Vagina (tissue), 2 donors: Measurements from ENCODE around the gene ARHGAP33.

Source experiments
- CTCF ChIP-seq, 3 experiments: fragments of 450-650 bp in 2 of 3; fragments of 200-600 bp in 1 of 3; sonication (generic) in 1 of 3; IDR thresholded peaks; one replicate each; pipeline ENCODE4 v1.5.1; 2017 to 2019; ENCODE audit warnings: antibody characterized with exemption in 3 of 3, mild to moderate bottlenecking in 2 of 3, moderate library complexity in 2 of 3
- POLR2A ChIP-seq, 2 donors: fragments of 450-650 bp; IDR thresholded peaks; one replicate each; pipeline ENCODE4 v1.6.1; 2017; ENCODE audit warnings: antibody characterized with exemption in 2 of 2, mild to moderate bottlenecking in 2 of 2, moderate library complexity in 2 of 2
- POLR2AphosphoS5 ChIP-seq, 2 donors: sonication (generic); formaldehyde crosslinking; IDR thresholded peaks; one replicate each; pipeline ENCODE4 v1.9.0; 2017; ENCODE audit warnings: antibody characterized with exemption in 2 of 2, mild to moderate bottlenecking in 2 of 2, low read depth in 1 of 2; ENCODE audit not compliant: insufficient read depth in 1 of 2

GRCh38 chr19:35775298-35776101, at the start of gene ARHGAP33:
- TF ChIP-seq POLR2AphosphoS5 (IDR thresholded peaks at IDR 0.05; ENCODE audit: insufficient read depth in 1 of 2, low read depth in 1 of 2) = peak in 1 of 2 donors; percentile 38
- TF ChIP-seq CTCF (IDR thresholded peaks at IDR 0.05) = no peak
- TF ChIP-seq POLR2A (IDR thresholded peaks at IDR 0.05) = no peak
